CD4-positive, alpha-beta T cell (primary cell): Measurements from ENCODE around the gene ZMAT5. TPM values are rescaled to one million over a fixed set of nuclear protein-coding genes. Genes with fewer than 3 reads are reported as not detected.
"Not testable (repeated sequence)": the region's sequence is repeated elsewhere in the genome, so short reads cannot be mapped to it uniquely, and the experiment has no call there.

Experiments used
- ATAC-seq: fragments of 200-7000 bp; cut with Tn5 transposase; one replicate; pipeline ENCODE4 v1.10.0; 2022; ENCODE audit warnings: mild to moderate bottlenecking; ENCODE audit not compliant: poor library complexity
- CTCF ChIA-PET: fragments of 350-600 bp; sonication (Branson Sonifier 250); formaldehyde crosslinking; loops from one replicate; lab custom pipeline; 2021; ENCODE audit warnings: antibody characterized with exemption, inconsistent platforms; lab: Charles Lee
- POLR2A ChIA-PET: fragments of 350-600 bp; sonication (Branson Sonifier 250); formaldehyde crosslinking; loops from one replicate; lab custom pipeline; 2021; ENCODE audit warnings: antibody characterized with exemption, inconsistent platforms; lab: Charles Lee
- DNase-seq, 14 experiments: peaks; one replicate each; pipeline ENCODE4 v3.0.0-alpha.2; 2013 to 2020; ENCODE audit warnings: mixed read lengths in 2 of 14
- H3K27ac ChIP-seq, 2 donors: one replicate each; pipeline versions ENCODE4 v1.5.1 to v1.7.0; 2013; ENCODE audit warnings: low read length in 2 of 2, low read depth in 1 of 2, mild to moderate bottlenecking in 1 of 2
- H3K27me3 ChIP-seq, 2 experiments: 1 replicate in 1 of 2; 2 replicates in 1 of 2; pipeline versions ENCODE4 v1.6.1 to v1.7.0; 2013; ENCODE audit warnings: low read length in 2 of 2, control low read depth in 1 of 2, mild to moderate bottlenecking in 1 of 2, moderate library complexity in 1 of 2; ENCODE audit not compliant: insufficient read depth in 2 of 2, control insufficient read depth in 1 of 2
- H3K36me3 ChIP-seq: one replicate; pipeline ENCODE4 v1.6.1; 2013; ENCODE audit warnings: low read length, control low read depth; ENCODE audit not compliant: insufficient read depth
- H3K4me1 ChIP-seq: one replicate; pipeline ENCODE4 v1.6.1; 2013; ENCODE audit warnings: low read length, control low read depth; ENCODE audit not compliant: insufficient read depth
- H3K4me3 ChIP-seq: one replicate; pipeline ENCODE4 v1.5.1; 2013; ENCODE audit warnings: mild to moderate bottlenecking, low read length, moderate library complexity
- H3K9me3 ChIP-seq, 2 experiments: 1 replicate in 1 of 2; 2 replicates in 1 of 2; pipeline versions ENCODE4 v1.6.1 to v1.7.0; 2013; ENCODE audit warnings: low read length in 2 of 2, mild to moderate bottlenecking in 2 of 2, control low read depth in 1 of 2, moderate library complexity in 1 of 2; ENCODE audit not compliant: control insufficient read depth in 1 of 2, insufficient read depth in 1 of 2
- H3K27ac Mint-ChIP-seq: one replicate; pipeline ENCODE4 v1.8.0; 2020; ENCODE audit warnings: mixed read lengths
- H3K27me3 Mint-ChIP-seq: one replicate; pipeline ENCODE4 v1.8.0; 2021; ENCODE audit warnings: mixed read lengths
- H3K36me3 Mint-ChIP-seq: one replicate; pipeline ENCODE4 v1.8.0; 2021; ENCODE audit warnings: low read depth, mixed read lengths
- H3K4me1 Mint-ChIP-seq: one replicate; pipeline ENCODE4 v1.8.0; 2021; ENCODE audit warnings: low read depth, mixed read lengths
- H3K4me3 Mint-ChIP-seq: one replicate; pipeline ENCODE4 v1.8.0; 2020; ENCODE audit warnings: mild to moderate bottlenecking, mixed read lengths
- H3K9me3 Mint-ChIP-seq: one replicate; pipeline ENCODE4 v1.8.0; 2020; ENCODE audit warnings: mixed read lengths
- CTCF ChIP-seq: fragments of 200-600 bp; IDR thresholded peaks from one replicate; pipeline ENCODE4 v1.8.0; 2022; ENCODE audit warnings: antibody characterized with exemption, mild to moderate bottlenecking
- intact Hi-C, 2 experiments: fragments of 100-400 bp; cut with DNase I in 1 of 2; cut with micrococcal nuclease in 1 of 2; formaldehyde crosslinking; loops; one replicate each; pipeline versions ENCODE4 v1.15.1 to v1.9.0; 2023 to 2025; cut with DNase I, micrococcal nuclease
- total RNA-seq, 174 experiments: library from RNA in 2 of 174; stranded (reverse) in 2 of 174; gene quantifications; one replicate each; pipeline ENCODE4 v1.2.3 and lab custom pipeline; 2021 to 2026

The ZMAT5 gene
- total RNA-seq, 2 experiments from 2014 or later: 5.6 to 6.6 TPM

GRCh38 chr22:29755889-29756288 lies 10.9 kb downstream of the ZMAT5 start:
- Histone ChIP-seq H3K4me1 (peaks cover 11% of the 10 kb centered on the region), H3K4me3 (no peak overlapping the region), H3K27ac (no peak overlapping the region), H3K27me3 (no peaks in the 10 kb centered on the region), H3K9me3 (no peaks in the 10 kb centered on the region), H3K36me3 (no peaks in the 10 kb centered on the region)
- intact Hi-C loops: no loop called here
- H3K27ac Mint-ChIP-seq: no peak overlapping the region
- ATAC-seq (no peak), DNase-seq (no peak)
- no peak for TF ChIP-seq CTCF
- H3K36me3 Mint-ChIP-seq: peaks cover 12% of the 10 kb centered on the region
- H3K4me1 Mint-ChIP-seq: peaks cover 5% of the 10 kb centered on the region
- POLR2A ChIA-PET: no interaction called here
- H3K9me3 Mint-ChIP-seq: no peaks in the 10 kb centered on the region
- H3K4me3 Mint-ChIP-seq: no peak overlapping the region
- no peaks in the 10 kb centered on the region for H3K27me3 Mint-ChIP-seq
- CTCF ChIA-PET: no interaction called here

- H3K27ac Mint-ChIP-seq, H3K27ac ChIP-seq, H3K9me3 Mint-ChIP-seq, CTCF ChIA-PET, ATAC-seq, H3K27me3 Mint-ChIP-seq, DNase-seq, H3K4me3 ChIP-seq, H3K36me3 ChIP-seq, intact Hi-C loops, H3K9me3 ChIP-seq, H3K27me3 ChIP-seq, H3K4me3 Mint-ChIP-seq: not testable (repeated sequence)
- H3K4me1 ChIP-seq: peaks cover 18% of the 10 kb centered on the region
- H3K36me3 Mint-ChIP-seq: peaks cover 16% of the 10 kb centered on the region
- POLR2A ChIA-PET: interaction anchor here (0.6 kb wide), 1 partner anchor 510 kb away, joined by 3 read pairs; no protein-coding TSS in a partner anchor
- peaks cover 14% of the 10 kb centered on the region for H3K4me1 Mint-ChIP-seq
These were observed 12.0 kb downstream of the ZMAT5 start for GRCh38 chr22:29754658-29755395.

GRCh38 chr22:29753808-29754657 lies 12.8 kb downstream of the ZMAT5 start:
- H3K4me3 ChIP-seq: no peak overlapping the region
- no peak for TF ChIP-seq CTCF
- H3K36me3 Mint-ChIP-seq: peaks cover 22% of the 10 kb centered on the region
- no peaks in the 10 kb centered on the region for H3K9me3 ChIP-seq
- H3K27ac ChIP-seq: no peak overlapping the region
- H3K4me1 ChIP-seq: peaks cover 18% of the 10 kb centered on the region
- DNase-seq (no peak), ATAC-seq (no peak)
- H3K4me3 Mint-ChIP-seq: no peak overlapping the region
- ChIA-PET POLR2A (interaction anchor here (0.6 kb wide), 1 partner anchor 511 kb away, joined by 3 read pairs; no protein-coding TSS in a partner anchor), CTCF (no interaction called here)
- no peaks in the 10 kb centered on the region for H3K9me3 Mint-ChIP-seq
- H3K36me3 ChIP-seq: no peaks in the 10 kb centered on the region
- peaks cover 14% of the 10 kb centered on the region for H3K4me1 Mint-ChIP-seq
- H3K27ac Mint-ChIP-seq: no peak overlapping the region
- no peaks in the 10 kb centered on the region for H3K27me3 Mint-ChIP-seq
- intact Hi-C loops: no loop called here
- no peaks in the 10 kb centered on the region for H3K27me3 ChIP-seq
